Pancreas (tissue), 10 donors: Measurements from ENCODE around the gene CNDP1. TPM values are rescaled to one million over a fixed set of nuclear protein-coding genes. Genes with fewer than 3 reads are reported as not detected.

ENCODE experiments used
- ATAC-seq, 4 donors: fragments of 200-7000 bp; cut with Tn5 transposase; one replicate each; pipeline versions ENCODE4 v1.8.0 to v1.9.1; 2020; ENCODE audit warnings: mild to moderate bottlenecking in 4 of 4, moderate library complexity in 4 of 4
- DNase-seq, 6 donors: peaks; one replicate each; pipeline ENCODE4 v3.0.0-alpha.2; 2020
- FAIRE-seq: peaks from 2 replicates; lab custom pipeline; 2012; peaks lifted over from hg19 to GRCh38; lab: Jason Lieb, UNC
- H3K27ac ChIP-seq, 4 donors: fragments of 200-600 bp; sonication (generic); 1 replicate in 3 of 4; 2 replicates in 1 of 4; pipeline versions ENCODE4 v1.5.0 to v1.8.0; 2020
- H3K27me3 ChIP-seq, 4 donors: fragments of 200-600 bp; one replicate each; pipeline ENCODE4 v1.8.0; 2021
- H3K36me3 ChIP-seq, 3 donors: fragments of 200-600 bp; sonication (generic) in 1 of 3; one replicate each; pipeline versions ENCODE4 v1.5.0 to v1.8.0; 2020 to 2021
- H3K4me1 ChIP-seq, 3 donors: fragments of 200-600 bp; one replicate each; pipeline ENCODE4 v1.8.0; 2021
- H3K4me3 ChIP-seq, 4 donors: fragments of 200-600 bp; sonication (generic) in 2 of 4; one replicate each; pipeline versions ENCODE4 v1.5.0 to v1.8.0; 2020 to 2021
- H3K9me3 ChIP-seq, 4 donors: fragments of 200-600 bp; one replicate each; pipeline ENCODE4 v1.8.0; 2021
- CTCF ChIP-seq, 4 donors: fragments of 200-600 bp; sonication (generic) in 3 of 4; IDR thresholded peaks; one replicate each; pipeline versions ENCODE4 v1.5.0 to v1.8.0; 2021; ENCODE audit warnings: antibody characterized with exemption in 4 of 4
- WGBS, 2 donors: extraction: QIAGEN DNeasy Blood & Tissue Kit; methylation state at CpG; one replicate each; pipeline ENCODE4 v1.1.7; 2013; 5-methylcytosine and 5-hydroxymethylcytosine counted together
- intact Hi-C, 3 donors: fragments of 100-400 bp; cut with DNase I; formaldehyde crosslinking; loops; one replicate each; pipeline versions ENCODE4 v1.11.1 to v1.14.2; 2022
- polyA plus RNA-seq, 2 donors: library from polyadenylated mRNA; stranded (reverse); fragments of 200-250 nt; gene quantifications; one replicate each; pipeline ENCODE4 v1.2.3, GENCODE V29; 2013
- total RNA-seq, 6 donors: library from RNA; stranded (reverse); fragmentation: NEBNext Ultra II Directional in 4 of 6; extraction: Animal tissue kit (Norgen Biotek cat#: 25700) in 4 of 6; gene quantifications; one replicate each; pipeline versions ENCODE4 v1.2.1 to v1.2.4, GENCODE V29; 2021 to 2023
- donor health status: healthy with polysubstance abuse.
- donor health status: DM: no; HTN: no; CAD: no; lungs with moderate emphysema.
- donor health status: DM: no; HTN: no; CAD: no.
- donor health status: control.
- donor health status: control.
- donor health status: Bipolar disorder and iron deficiency.
- donor health status: DM: yes; HTN: yes; CAD: no.
- donor health status: DM: no; HTN: no; CAD: no.
- donor health status: DM: no; HTN: no; CAD: no.
- donor health status: DM: yes; HTN: yes; CAD: no.

Gene CNDP1
- total and polyA plus RNA-seq, 8 donors, result 0.09 to 0.84 (median 0.21) TPM; not detected in 2

DNA sequence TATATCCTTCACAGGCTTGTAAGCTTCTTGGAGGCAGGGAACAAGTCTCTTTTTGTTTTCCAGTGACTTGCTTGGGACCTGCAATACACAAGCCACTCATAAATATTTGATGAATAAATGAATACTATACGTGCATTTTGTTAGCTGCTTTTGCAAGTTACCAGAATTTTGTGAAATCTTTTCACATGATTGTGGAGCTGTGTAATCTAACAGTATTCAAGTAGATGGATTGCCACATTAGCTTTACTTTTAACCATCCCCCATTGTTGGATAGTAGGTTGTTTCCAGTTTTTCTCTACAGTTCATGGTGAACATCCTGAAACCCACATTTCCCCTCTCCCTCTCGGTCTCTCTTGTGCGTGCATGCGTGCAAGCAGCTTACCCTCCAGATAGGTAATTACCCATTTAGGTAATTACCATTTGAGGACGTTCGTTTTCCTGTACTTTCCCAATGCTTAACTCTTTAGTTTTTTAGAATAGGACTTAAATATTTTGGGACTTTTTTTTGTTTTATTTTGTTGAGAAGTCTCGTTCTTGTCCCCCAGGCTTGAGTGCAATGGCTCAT is 75.8 kb downstream of the CNDP1 start:
- no peak for ATAC-seq
- FAIRE-seq, result no peak
- intact Hi-C loops, result no loop called here
- Histone ChIP-seq H3K9me3 (no peaks in the 10 kb centered on the region), H3K4me3 (no peak overlapping the region), H3K27me3 (no peaks in the 10 kb centered on the region), H3K27ac (no peak overlapping the region), H3K36me3 (no peaks in the 10 kb centered on the region), H3K4me1 (no peaks in the 10 kb centered on the region)
- no peak for TF ChIP-seq CTCF (IDR thresholded peaks at IDR 0.05)
- 87 to 91% methylated on average over 7 of the region's 7 CpGs for WGBS, 2 donors
- no peak for DNase-seq

GRCh38 chr18:74610860-74611259 is 76.6 kb downstream of the CNDP1 start:
- H3K4me3 ChIP-seq, result no peak overlapping the region
- H3K36me3 ChIP-seq, result no peaks in the 10 kb centered on the region
- 84 to 94% methylated on average over 1 of the region's 1 CpG for WGBS, 2 donors
- no peaks in the 10 kb centered on the region for H3K27me3 ChIP-seq
- FAIRE-seq (no peak), DNase-seq (no peak), ATAC-seq (no peak)
- intact Hi-C loops, result no loop called here
- TF ChIP-seq CTCF (IDR thresholded peaks at IDR 0.05), result no peak
- no peak overlapping the region for H3K27ac ChIP-seq
- H3K9me3 ChIP-seq, result no peaks in the 10 kb centered on the region
- no peaks in the 10 kb centered on the region for H3K4me1 ChIP-seq

- Histone ChIP-seq H3K4me1 (no peaks in the 10 kb centered on the region), H3K36me3 (no peaks in the 10 kb centered on the region), H3K27ac (no peak overlapping the region), H3K9me3 (no peaks in the 10 kb centered on the region), H3K4me3 (no peak overlapping the region), H3K27me3 (no peaks in the 10 kb centered on the region)
- FAIRE-seq (no peak), ATAC-seq (no peak), DNase-seq (no peak)
- no peak for TF ChIP-seq CTCF (IDR thresholded peaks at IDR 0.05)
- WGBS, 2 donors, result 88 to 91% methylated on average over 4 of the region's 4 CpGs
- intact Hi-C loops, result no loop called here
Observed at GRCh38 chr18:74611765-74612164, 77.5 kb downstream of the CNDP1 start.

- intact Hi-C loops, result no loop called here
- no peak overlapping the region for H3K4me3 ChIP-seq
- no peaks in the 10 kb centered on the region for H3K4me1 ChIP-seq
- TF ChIP-seq CTCF (IDR thresholded peaks at IDR 0.05), result no peak
- FAIRE-seq (no peak), ATAC-seq (no peak), DNase-seq (no peak)
- H3K36me3 ChIP-seq, result no peaks in the 10 kb centered on the region
- no peaks in the 10 kb centered on the region for H3K9me3 ChIP-seq
- no peak overlapping the region for H3K27ac ChIP-seq
- WGBS, 2 donors, result 66 to 79% methylated on average over 1 of the region's 1 CpG
- no peaks in the 10 kb centered on the region for H3K27me3 ChIP-seq
Observed at GRCh38 chr18:74613381-74613780, 79.1 kb downstream of the CNDP1 start.

GRCh38 chr18:74616494-74616893 is 82.2 kb downstream of the CNDP1 start:
- no peak overlapping the region for H3K4me3 ChIP-seq
- TF ChIP-seq CTCF (IDR thresholded peaks at IDR 0.05), result no peak
- WGBS, 2 donors, result 62 to 68% methylated on average over 7 of the region's 7 CpGs
- H3K36me3 ChIP-seq, result no peaks in the 10 kb centered on the region
- no peak for FAIRE-seq
- H3K4me1 ChIP-seq, result no peaks in the 10 kb centered on the region
- no peaks in the 10 kb centered on the region for H3K27me3 ChIP-seq
- intact Hi-C loops, result no loop called here
- H3K9me3 ChIP-seq, result no peaks in the 10 kb centered on the region
- DNase-seq, result no peak
- no peak overlapping the region for H3K27ac ChIP-seq
- no peak for ATAC-seq
